ENCODE measurements around the gene WAPL. TPM values are rescaled to one million over a fixed set of nuclear protein-coding genes. Genes with fewer than 3 reads are reported as not detected.

Gene WAPL
- total RNA-seq, 3 donors from 2014 or later = 39.8 to 65.0 (median 49.5) TPM

DNA sequence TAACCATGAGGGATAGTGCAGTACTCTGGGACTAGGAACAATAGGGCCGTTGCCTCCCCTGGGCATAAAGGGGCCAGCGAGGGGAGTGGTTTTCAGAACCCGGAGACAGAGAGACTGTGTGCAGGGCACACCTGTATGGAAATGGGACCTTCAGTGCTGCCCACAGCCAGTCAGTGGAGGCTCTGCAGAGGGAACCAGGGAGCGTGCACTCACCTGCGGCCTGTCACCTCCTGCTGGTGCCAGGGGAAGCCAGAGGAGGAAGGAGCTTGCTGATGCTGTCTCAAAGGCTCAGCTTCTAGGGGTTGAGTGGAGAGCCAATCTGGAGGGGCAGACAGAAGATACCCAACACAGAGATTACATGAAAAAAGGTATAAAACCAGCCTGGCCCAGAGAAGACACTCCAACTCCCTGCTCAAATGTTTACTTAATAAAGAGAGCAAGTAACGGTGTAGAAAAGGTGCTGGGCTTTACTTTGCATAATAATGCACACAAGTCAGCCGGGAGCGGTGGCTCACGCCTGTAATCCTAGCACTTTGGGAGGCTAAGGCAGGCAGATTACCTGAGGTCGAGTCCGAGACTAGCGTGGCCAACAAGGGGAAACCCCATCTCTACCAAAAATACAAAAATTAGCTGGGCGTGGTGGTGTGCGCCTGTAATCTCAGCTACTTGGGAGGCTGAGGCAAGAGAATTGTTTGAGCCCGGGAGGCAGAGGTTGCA is 35.5 kb upstream of the WAPL start:
- peak in 1 of 2 donors; percentile 58 for DNase-seq (ENCODE audit: low spot score in 2 of 2)
- intact Hi-C loops (cut with DNase I; ENCODE audit: low total_unique reads) = no loop called here
- TF ChIP-seq POLR2A (IDR thresholded peaks at IDR 0.05) (no peak), POLR2AphosphoS5 (IDR thresholded peaks at IDR 0.05) (no peak)
- TF ChIP-seq, protein P1, sequence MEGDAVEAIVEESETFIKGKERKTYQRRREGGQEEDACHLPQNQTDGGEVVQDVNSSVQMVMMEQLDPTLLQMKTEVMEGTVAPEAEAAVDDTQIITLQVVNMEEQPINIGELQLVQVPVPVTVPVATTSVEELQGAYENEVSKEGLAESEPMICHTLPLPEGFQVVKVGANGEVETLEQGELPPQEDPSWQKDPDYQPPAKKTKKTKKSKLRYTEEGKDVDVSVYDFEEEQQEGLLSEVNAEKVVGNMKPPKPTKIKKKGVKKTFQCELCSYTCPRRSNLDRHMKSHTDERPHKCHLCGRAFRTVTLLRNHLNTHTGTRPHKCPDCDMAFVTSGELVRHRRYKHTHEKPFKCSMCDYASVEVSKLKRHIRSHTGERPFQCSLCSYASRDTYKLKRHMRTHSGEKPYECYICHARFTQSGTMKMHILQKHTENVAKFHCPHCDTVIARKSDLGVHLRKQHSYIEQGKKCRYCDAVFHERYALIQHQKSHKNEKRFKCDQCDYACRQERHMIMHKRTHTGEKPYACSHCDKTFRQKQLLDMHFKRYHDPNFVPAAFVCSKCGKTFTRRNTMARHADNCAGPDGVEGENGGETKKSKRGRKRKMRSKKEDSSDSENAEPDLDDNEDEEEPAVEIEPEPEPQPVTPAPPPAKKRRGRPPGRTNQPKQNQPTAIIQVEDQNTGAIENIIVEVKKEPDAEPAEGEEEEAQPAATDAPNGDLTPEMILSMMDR (IDR thresholded peaks at IDR 0.05) = no peak

DNA sequence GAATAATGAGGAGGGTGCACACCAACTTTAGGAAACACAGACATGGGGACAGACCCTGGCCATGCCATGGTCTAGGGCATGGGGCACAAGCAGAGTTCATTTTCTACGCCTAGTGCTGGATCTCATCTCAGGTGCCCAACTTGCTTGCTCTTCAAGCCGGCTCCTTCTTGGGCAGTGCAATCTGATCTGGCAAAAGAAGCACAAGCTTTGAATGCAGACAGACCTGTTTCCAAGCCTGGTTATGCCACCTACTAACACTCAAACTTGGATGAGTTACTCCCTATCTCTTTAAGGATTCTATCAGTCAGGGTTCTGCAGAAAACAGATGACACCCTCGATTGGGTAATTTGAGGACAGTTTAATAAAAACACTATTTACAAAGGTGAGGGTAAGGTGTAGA is 34.9 kb upstream of the WAPL start:
- Histone ChIP-seq H3K4me3 (no peak overlapping the region), H3K9me3 (no peaks in the 10 kb centered on the region), H3K4me1 (peaks cover 0 to 16% of the 10 kb centered on the region in 2 donors), H3K27me3 (no peaks in the 10 kb centered on the region), H3K36me3 (no peaks in the 10 kb centered on the region), H3K27ac (peak overlapping the region in 1 of 2 donors; percentile 3)
- TF ChIP-seq POLR2A (IDR thresholded peaks at IDR 0.05) (no peak), POLR2AphosphoS5 (IDR thresholded peaks at IDR 0.05) (no peak)
- TF ChIP-seq, protein P1 (IDR thresholded peaks at IDR 0.05) = no peak
- intact Hi-C loops (cut with DNase I; ENCODE audit: low total_unique reads) = no loop called here
- DNase-seq (ENCODE audit: low spot score in 2 of 2) = peak in 1 of 2 donors; percentile 33

More for the DNA sequence above, 35.5 kb upstream of the WAPL start:
- Histone ChIP-seq H3K9me3 (no peaks in the 10 kb centered on the region), H3K27ac (peak overlapping the region in 1 of 2 donors; percentile 3), H3K27me3 (no peaks in the 10 kb centered on the region), H3K36me3 (no peaks in the 10 kb centered on the region), H3K4me1 (peaks cover 0 to 16% of the 10 kb centered on the region in 2 donors), H3K4me3 (no peak overlapping the region)

DNA sequence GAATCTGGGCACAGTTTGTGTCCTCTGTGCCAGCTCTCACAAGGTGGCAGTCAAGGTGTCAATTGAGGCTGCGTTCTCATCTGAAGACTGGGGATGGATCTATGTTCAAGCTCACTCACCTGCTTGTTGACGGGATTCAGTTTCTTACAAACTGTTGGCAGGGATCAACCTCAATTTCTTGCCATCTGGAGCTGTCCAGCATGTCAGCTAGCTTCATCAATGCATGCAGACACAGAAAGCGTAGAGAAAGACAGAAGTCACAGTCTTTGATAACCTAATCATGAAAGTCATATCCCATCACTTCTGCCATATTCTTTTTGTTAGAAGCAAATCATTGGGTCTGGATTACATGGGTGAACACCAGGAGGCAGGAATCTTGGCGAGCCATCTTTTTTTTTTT is 32.0 kb upstream of the WAPL start:
- Histone ChIP-seq H3K27ac (no peak overlapping the region), H3K36me3 (no peaks in the 10 kb centered on the region), H3K9me3 (no peaks in the 10 kb centered on the region), H3K4me3 (no peak overlapping the region), H3K27me3 (no peaks in the 10 kb centered on the region), H3K4me1 (peaks cover 0 to 16% of the 10 kb centered on the region in 2 donors)
- no peak for TF ChIP-seq POLR2AphosphoS5 (IDR thresholded peaks at IDR 0.05)
- TF ChIP-seq, protein P1 (IDR thresholded peaks at IDR 0.05) = no peak
- TF ChIP-seq POLR2A (IDR thresholded peaks at IDR 0.05) = no peak
- DNase-seq (ENCODE audit: low spot score in 2 of 2) = no peak
- intact Hi-C loops (cut with DNase I; ENCODE audit: low total_unique reads) = no loop called here

DNA sequence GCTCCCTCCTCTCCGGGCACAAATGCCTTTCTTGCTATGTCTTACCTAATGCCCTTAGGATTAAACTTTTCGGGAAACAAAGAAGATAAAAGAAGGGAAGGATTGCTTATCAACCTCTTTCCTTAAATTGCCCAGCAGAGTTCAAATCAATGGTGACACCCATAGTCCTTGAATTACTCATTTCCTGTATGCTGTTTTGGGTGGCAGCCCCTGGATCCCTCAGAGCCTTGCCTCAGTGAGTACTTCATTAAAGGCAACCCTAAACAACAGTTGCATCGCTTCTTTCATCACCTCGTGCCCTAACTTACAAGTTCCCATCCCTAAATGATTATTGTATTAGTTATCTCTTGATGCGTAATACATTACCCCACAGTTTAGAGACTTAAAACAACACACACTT is 31.6 kb upstream of the WAPL start:
- intact Hi-C loops (cut with DNase I; ENCODE audit: low total_unique reads) = no loop called here
- no peaks in the 10 kb centered on the region for H3K9me3 ChIP-seq
- H3K27ac ChIP-seq = no peak overlapping the region
- H3K36me3 ChIP-seq = no peaks in the 10 kb centered on the region
- no peaks in the 10 kb centered on the region for H3K27me3 ChIP-seq
- TF ChIP-seq, protein P1 (IDR thresholded peaks at IDR 0.05) = no peak
- TF ChIP-seq POLR2A (IDR thresholded peaks at IDR 0.05) (no peak), POLR2AphosphoS5 (IDR thresholded peaks at IDR 0.05) (no peak)
- H3K4me1 ChIP-seq = peaks cover 0 to 16% of the 10 kb centered on the region in 2 donors
- no peak overlapping the region for H3K4me3 ChIP-seq
- DNase-seq (ENCODE audit: low spot score in 2 of 2) = no peak

DNA sequence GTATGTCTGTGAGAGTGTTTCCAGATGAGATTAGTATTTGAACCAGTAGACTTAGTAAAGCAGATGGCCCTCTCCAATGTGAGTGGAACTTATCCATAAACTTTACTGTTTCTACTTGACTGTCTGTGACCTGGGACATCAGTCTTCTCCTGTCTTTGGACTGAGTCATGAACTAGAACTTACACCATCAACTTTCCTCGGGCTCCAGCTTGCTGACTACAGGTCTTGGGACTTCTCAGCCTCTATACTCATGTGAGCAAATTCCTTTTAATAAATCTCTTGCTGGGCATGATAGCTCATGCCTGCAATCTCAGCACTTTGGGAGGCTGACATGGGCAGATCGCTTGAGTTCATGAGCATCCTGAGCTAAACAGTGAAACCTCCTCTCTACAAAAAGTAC is 25.7 kb upstream of the WAPL start:
- no peaks in the 10 kb centered on the region for H3K4me1 ChIP-seq
- H3K36me3 ChIP-seq = no peaks in the 10 kb centered on the region
- DNase-seq (ENCODE audit: low spot score in 2 of 2) = no peak
- H3K4me3 ChIP-seq = no peak overlapping the region
- no peaks in the 10 kb centered on the region for H3K27me3 ChIP-seq
- TF ChIP-seq POLR2A (IDR thresholded peaks at IDR 0.05) (no peak), POLR2AphosphoS5 (IDR thresholded peaks at IDR 0.05) (no peak)
- TF ChIP-seq, protein P1 (IDR thresholded peaks at IDR 0.05) = no peak
- intact Hi-C loops (cut with DNase I; ENCODE audit: low total_unique reads) = no loop called here
- H3K9me3 ChIP-seq = no peaks in the 10 kb centered on the region
- H3K27ac ChIP-seq = no peak overlapping the region

All from breast epithelium (tissue), 4 donors.